ENCODE data around the gene FTO.

FTO gene

DNA sequence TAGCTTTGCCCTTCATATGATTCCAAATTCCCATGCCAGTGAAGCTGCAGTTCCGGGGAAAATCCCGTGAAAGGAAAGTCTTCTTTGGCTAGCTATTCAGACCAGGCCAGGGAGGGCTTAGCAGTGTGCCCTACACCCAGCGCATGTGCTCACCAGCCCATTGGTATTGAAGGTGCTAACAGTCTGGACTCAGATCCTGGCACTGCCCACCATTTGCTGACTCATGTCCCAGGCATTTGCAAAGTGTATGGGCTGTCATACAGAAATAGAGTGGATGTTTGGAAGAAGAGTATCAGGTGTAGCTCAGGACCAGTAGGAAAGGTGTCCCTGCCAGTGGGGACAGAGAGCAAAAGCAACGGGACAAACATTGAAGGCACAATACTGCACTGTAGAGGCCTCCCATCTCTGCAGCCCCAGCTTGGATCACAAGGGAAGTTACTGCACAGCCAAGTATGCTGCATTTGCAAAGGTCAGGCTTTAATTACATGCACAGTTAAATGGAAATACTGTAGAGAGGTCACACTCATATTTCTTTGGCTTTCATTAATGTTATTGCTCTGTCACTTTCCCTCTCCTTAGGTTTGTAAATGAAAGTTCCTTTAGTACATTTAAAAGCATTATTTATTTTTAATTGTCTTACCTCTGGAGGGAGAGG lies 362.6 kb downstream of the FTO start:
- FAIRE-seq, result no peak

DNA sequence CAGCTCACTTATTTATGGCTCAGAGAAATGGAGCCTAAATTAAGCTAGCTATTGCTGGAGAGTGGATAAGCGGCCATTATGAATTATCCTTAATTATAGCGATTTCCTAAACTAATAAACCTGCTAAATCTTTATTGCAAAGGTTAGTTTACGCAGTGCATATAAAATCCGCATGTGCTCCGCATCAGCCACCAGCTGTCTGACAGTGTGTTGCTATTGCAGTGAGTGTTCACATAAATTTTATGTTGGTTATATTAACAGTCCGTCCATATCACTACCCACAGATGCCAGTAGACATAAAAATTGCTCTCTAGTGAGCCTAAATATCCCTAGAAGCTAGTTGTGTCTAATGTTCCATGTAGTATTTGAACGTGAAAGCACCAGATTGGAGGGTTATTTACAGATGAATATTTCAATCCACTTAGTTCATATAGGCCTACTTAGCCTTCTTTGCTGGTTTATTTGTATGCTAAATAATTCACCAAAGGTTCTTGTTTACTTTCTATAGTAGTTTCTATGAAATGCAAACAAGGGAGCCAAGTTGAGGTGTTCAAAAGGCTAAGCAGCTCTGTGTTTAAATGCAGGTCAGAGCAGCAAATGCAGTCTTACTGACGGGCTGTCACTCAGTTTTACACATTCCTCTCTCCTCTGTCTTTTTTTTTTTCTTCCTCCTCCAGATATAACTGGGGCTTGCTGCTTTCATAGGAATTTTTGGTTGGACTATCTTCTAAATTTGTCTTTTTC lies 363.5 kb downstream of the FTO start:
- FAIRE-seq, result no peak

- FAIRE-seq, result no peak
Measured at GRCh38 chr16:54068212-54068611, 364.3 kb downstream of the FTO start.

DNA sequence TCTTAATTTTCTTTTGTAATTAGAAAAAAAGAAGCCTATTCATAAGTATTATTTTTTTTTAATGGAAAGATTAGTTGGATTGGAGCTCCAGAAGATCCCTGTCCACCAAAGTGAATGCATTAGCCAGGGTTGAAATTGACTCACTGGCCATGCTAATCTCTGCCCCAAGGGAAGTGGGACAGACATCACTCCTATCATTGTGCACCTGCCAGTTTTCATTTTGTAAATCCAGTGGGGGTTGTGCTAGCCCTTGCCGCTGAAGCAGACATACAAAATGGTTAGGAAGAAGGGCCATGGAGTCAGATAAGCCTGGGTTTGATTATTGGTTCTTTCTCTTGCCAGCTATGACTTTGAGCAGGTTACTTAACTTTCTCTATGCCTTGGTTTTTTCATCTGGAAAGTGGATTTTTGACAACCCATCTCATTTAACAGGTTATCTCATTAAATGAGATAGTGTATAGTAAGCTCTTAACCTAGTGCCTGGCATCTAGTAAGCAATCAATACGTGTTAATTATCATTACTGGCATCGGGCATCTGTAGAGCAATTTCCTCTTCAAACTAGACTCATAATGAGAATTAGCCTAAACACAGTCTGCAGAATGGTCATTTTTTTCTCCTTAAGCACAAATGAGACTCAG lies 365.8 kb downstream of the FTO start:
- FAIRE-seq, result no peak

DNA sequence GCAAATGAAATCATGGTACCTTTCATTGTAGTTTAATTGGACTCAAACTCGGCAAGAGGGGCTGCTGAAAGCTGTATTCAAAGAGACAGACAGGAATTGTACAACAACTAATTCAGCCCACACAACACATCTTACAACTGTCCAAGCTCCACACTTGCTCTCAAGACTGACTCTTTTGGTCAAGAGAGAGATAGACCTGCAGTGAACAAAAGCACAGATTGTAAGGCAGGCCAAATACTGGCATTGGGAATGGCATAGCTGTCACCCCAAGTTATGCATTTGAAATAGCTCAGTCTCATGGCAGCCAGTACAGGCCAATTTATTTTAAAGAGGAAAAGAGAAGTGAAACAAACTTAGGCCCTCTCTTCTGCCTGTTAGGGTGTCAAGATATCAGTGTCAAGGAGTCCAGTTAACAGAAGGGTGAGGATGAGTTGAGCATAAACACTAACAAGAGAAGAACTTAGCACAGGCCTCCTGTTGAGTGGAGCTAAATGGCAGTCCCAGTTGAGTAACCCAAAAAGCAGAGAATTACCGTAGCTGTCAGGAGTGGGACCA lies 366.9 kb downstream of the FTO start:
- no peak for FAIRE-seq

GRCh38 chr16:54071514-54071913 lies 367.6 kb downstream of the FTO start:
- no peak for FAIRE-seq

- no peak for FAIRE-seq
Measured at GRCh38 chr16:54072237-54072636, 368.3 kb downstream of the FTO start.

DNA sequence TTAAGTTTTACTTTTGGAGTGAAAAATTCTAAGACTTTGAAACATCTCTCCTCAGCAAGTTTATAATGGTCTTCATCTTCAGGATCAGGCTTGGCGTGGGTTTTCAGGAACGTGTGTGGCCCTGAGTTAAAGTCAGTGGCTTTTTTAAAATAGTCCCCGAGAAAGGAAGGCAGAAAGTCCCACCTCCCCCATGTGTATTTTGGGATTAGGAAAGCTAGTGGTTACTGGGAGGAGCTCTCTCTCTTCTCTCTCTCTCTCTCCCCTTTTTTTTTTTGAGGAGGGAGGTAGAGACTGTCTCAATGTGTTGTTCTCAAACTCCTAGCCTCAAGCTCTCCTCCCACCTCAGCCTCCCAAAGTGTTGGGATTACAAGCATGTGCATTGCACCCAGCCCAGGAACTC lies 369.4 kb downstream of the FTO start:
- FAIRE-seq, result no peak

GRCh38 chr16:54075446-54075845 lies 371.5 kb downstream of the FTO start:
- no peak for FAIRE-seq

DNA sequence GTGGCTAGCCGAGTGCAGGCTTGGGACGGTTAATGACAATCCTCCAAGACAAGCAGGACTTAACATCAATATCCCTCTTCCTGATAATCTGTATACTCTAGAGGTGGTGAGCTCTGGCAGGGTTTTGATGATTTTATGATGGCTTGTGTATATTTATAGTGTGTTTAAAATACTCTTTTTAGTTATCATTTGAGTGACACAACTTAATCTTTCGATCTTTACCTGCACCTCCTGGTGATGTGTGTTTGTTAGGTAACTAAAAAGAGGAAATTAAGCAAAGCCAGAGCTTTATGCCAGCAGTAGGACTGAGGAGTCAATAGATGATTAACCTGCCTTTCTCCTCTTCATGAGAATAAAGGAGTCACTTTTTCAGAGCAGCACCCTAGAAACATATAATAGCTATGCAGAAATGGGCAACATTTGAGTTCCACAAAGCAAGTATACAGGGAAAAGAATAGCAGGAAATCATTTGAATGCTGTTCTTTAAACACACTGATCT lies 372.1 kb downstream of the FTO start:
- FAIRE-seq, result no peak

- FAIRE-seq, result no peak
Measured at GRCh38 chr16:54077050-54077821, 373.3 kb downstream of the FTO start.

- no peak for FAIRE-seq
Measured at GRCh38 chr16:54080524-54081008, 376.6 kb downstream of the FTO start.

DNA sequence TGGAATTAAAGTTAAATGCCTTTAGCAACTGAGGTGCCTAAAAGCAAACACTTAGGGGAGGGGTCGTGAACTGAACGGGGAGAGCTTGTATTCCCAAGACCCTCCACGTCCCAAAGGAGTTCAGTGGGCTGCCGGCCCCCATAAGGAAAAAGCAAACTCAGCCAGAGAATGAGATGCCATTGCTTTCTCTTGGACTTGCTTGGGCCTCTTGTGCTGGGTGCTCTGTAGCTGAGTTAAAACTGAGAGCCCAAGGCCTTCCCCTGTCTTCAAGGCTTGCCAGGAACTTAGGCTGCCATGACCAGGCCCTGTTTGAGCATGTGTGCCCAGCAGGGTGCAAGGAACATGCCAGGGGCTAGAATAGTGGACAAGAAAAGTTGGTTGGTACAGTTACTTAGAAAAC lies 382.8 kb downstream of the FTO start:
- no peak for FAIRE-seq

- no peak for FAIRE-seq
Measured at GRCh38 chr16:54090602-54091001, 386.6 kb downstream of the FTO start.

- no peak for FAIRE-seq
Measured at GRCh38 chr16:54093281-54093680, 389.3 kb downstream of the FTO start.

DNA sequence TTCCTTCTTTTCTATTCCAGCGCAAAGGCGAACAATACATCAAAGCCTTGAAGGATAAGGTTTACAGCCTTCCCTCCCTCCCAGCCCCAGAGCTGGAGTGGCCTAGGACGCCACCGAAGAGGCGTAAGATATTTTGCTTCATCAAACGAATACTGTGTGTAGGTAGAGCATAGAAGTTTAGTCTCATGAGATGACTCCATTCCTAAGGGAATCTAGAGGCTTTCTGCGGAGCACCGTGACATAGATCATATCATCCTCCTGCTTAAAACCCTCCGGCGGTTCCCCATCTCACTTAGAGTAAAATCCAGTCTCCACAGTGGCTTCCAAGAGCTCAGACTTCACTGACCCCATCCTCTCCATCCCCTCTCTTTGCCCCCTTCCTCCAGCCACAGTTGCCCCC lies 390.7 kb downstream of the FTO start:
- FAIRE-seq, result no peak

GRCh38 chr16:54096607-54097006 lies 392.7 kb downstream of the FTO start:
- FAIRE-seq, result no peak

GRCh38 chr16:54097774-54098173 lies 393.8 kb downstream of the FTO start:
- FAIRE-seq, result no peak

DNA sequence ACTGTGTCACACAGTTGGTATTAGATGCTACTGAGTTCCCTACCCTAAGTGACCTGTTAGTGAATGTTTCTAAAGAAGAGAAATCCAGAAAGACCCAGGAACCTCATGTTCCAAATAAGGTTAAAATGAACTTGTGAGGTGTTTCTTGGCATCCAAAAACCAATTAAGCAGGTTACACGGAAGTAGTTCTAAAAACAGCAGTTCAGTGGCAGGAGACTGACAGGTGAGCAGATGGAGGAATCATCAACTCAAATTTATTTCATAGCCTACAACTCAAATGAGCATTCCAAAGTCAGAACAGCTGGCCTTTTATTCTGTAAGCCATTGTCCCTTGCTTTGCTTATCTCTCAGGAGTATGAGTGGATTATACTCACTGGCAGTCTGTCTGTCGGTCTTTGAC lies 394.3 kb downstream of the FTO start:
- no peak for FAIRE-seq

DNA sequence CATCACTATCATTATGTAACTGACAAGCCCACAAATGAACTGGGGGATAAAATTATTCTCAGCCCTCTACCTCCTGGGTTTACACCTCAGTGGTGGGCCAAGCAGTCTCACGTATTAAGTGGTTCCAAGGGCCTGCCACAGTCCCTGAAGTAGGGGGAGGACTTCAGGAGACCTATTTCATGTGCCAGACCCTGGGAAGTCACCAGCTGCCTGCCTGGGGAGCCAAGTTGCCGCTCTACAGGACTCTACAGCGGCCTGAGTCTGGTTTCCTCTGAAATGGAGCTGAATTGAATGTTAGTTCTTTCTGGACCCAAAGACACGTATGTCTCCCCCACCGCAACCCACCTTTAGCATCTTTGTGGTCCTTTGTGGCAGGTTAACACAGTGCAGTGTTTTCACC lies 395.7 kb downstream of the FTO start:
- no peak for FAIRE-seq

DNA sequence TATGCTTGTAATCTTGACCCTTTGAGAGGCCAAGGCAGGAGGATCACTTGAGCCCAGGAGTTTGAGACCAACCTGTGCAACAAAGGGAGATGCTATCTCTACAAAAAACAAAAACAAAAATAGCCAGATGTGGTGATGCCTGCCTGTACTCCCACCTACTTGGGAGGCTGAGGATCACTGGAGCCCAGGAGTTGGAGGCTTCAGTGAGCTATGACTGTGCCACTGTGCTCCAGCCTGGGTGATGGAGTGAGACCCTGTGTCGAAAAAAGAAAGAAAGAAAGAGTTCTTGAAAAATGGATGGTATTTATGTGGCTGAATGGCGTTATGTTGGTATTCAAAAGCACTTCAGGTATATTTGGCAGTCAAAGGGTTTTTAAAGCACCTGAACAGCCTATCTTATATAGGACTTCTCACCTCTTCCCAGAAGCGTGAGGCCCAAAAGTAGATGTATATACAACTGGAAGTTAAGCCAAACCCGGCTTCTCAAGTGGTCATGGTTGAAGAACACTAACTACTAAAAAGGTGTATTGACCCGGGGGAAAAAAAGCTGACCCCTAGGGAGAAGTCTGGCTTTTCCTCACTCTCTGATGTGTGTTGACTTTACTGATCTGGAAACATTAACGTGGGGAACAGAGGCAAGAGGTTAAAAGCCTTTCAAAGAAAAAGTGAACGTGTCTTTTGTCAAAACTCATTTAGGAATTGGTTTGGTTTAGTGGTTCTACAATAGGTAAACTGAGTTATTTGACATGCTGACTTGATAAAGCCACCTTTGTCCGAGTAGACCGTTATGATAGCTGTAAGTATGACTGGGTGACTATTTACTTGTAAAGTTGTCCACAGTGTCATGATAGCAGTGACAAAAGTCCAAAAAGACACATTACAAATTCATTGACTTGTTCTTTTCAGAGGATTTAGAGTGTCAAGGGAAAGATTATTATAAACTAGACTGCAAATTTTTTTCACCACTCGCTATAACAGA lies 399.2 kb downstream of the FTO start:
- no peak for FAIRE-seq

- no peak for FAIRE-seq
Measured at GRCh38 chr16:54106057-54106456, 402.1 kb downstream of the FTO start.

All from islet of Langerhans (tissue), 1 donor.